GM10847 (cell line): ENCODE results near the gene IGF2BP3.

Experiments
- POLR2A ChIP-seq: IDR thresholded peaks from 2 replicates; pipeline ENCODE4 v1.6.1; 2011; ENCODE audit not compliant: insufficient read length; ENCODE audit errors: extremely low read depth

Gene IGF2BP3

GRCh38 chr7:23369695-23370404 lies 100.4 kb downstream of the IGF2BP3 start:
- no peak for TF ChIP-seq POLR2A

DNA sequence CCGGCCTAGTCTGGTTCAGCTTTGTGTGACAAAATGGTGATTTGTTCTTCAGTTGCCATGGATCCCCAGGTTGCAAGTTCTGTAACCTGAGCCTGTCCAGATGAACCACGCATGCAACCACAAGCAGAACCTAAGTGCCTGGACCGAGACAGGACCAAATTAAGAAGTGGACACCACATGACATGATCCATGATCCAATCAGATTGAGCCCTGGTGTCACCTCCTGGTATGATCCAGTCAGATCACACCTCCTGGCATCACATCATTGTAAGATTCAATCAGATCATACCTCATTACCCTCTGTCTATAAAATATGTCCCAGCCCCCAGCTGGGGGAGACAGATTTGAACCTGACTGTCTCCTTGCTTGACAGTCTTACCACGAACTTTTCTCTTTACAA lies 101.2 kb downstream of the IGF2BP3 start:
- TF ChIP-seq POLR2A, result no peak

GRCh38 chr7:23358152-23358674 lies 112.1 kb downstream of the IGF2BP3 start:
- TF ChIP-seq POLR2A, result no peak

DNA sequence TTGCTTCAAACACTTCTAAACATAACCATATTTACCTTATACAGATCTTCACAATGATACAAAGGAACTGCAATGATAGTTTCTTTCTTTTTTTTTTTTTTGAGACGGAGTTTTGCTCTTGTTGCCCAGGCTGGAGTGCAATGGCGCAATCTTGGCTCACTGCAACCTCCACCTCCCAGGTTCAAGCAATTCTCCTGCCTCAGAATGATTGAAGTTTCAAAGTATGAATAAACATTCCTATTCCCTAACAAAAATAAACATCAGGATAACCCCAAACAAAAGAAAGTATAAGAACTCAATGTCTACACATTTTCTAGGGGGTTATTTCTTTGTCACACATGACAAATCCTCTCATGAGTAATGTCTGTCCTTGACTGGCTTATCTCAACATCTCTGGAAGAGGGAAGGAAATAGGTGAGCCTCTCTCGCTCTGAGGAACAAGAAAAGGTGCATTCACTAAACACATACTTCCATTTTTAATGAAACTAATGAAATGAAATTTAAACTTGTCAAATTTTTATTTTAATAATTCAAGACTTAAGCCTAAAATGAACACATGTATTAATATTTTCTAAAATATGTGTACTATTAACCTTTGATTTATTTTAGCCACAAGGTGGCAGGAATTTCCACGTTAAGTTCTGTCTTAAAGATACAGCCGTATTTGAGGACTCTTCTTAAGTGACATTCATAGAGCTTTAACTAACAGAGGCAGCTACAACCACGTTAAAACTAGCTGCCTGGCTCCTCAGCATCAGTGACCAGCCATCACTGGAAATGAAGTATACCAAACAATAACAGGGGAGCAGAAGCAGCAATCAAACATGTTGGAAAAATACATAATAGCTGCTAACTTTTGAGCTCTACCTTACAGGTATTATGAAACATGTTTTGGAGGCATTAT lies 112.8 kb downstream of the IGF2BP3 start:
- no peak for TF ChIP-seq POLR2A

GRCh38 chr7:23356726-23357125 lies 113.6 kb downstream of the IGF2BP3 start:
- no peak for TF ChIP-seq POLR2A

GRCh38 chr7:23356168-23356567 lies 114.1 kb downstream of the IGF2BP3 start:
- TF ChIP-seq POLR2A, result no peak

- TF ChIP-seq POLR2A, result no peak
Observed at GRCh38 chr7:23353172-23353571, 117.1 kb downstream of the IGF2BP3 start.

- no peak for TF ChIP-seq POLR2A
Observed at GRCh38 chr7:23350466-23350865, 119.8 kb downstream of the IGF2BP3 start.

DNA sequence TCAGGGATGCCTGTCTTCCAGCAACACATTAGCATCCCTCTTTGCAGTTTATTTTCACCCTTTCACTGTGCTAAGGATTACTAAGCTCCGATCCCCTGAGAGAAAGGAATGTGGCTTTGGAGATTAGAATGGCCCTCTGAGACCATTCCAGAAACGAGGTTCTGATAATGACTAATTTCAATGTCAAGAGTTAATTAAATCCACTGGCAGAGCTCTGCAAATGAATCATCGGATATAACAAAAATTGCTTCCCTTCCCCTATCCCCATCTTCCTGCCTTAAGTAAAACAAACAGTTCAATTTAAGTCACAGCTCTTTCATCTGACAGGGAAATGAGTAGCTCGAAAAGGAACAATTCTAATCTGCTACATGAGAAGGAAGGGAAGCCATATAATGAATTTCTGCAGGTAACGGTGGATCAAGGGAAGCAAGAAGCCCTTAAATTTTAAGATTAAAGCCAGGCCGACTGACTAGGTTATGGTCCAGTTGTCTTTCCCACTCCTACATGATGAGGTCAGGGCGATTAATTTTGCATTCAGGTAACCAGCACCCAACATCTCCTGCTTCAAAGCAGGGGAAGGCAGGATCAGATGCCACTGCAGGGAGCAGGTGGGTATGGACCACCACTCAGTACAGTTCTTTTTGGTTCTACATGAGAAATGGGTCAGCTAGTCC lies 120.7 kb downstream of the IGF2BP3 start:
- TF ChIP-seq POLR2A, result no peak

GRCh38 chr7:23347682-23348180 lies 122.6 kb downstream of the IGF2BP3 start:
- TF ChIP-seq POLR2A, result no peak

GRCh38 chr7:23347033-23347681 lies 123.1 kb downstream of the IGF2BP3 start:
- no peak for TF ChIP-seq POLR2A

GRCh38 chr7:23346316-23346715 lies 124.0 kb downstream of the IGF2BP3 start:
- no peak for TF ChIP-seq POLR2A

DNA sequence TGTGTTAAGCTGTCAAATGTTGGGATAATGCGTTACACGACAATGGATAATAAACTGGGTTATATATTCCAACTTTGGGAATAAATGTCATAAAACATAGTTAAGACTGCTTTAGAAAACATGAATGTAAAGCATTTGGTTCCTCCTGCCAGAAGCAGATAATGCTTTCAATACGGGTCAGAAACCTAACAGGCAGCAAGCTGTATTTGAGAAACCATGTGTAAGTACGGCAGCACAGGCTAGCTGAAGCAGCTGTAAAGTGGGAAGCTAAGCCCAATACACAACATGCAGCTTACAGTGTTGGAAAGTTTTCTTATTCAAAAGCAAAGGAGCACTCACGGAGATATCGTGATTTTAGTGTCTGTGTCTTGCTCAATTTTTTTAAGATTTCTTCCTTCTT lies 124.7 kb downstream of the IGF2BP3 start:
- no peak for TF ChIP-seq POLR2A

GRCh38 chr7:23343806-23344475 lies 126.3 kb downstream of the IGF2BP3 start:
- no peak for TF ChIP-seq POLR2A
